NCI-H1048 (cell line): Measurements from ENCODE around the gene YEATS2.
"Not testable (repeated sequence)": the region's sequence is repeated elsewhere in the genome, so short reads cannot be mapped to it uniquely, and the experiment has no call there.

Source experiments
- DNase-seq: peaks from one replicate; lab custom pipeline; 2025; lab: John Stamatoyannopoulos, UW

YEATS2 gene

DNA sequence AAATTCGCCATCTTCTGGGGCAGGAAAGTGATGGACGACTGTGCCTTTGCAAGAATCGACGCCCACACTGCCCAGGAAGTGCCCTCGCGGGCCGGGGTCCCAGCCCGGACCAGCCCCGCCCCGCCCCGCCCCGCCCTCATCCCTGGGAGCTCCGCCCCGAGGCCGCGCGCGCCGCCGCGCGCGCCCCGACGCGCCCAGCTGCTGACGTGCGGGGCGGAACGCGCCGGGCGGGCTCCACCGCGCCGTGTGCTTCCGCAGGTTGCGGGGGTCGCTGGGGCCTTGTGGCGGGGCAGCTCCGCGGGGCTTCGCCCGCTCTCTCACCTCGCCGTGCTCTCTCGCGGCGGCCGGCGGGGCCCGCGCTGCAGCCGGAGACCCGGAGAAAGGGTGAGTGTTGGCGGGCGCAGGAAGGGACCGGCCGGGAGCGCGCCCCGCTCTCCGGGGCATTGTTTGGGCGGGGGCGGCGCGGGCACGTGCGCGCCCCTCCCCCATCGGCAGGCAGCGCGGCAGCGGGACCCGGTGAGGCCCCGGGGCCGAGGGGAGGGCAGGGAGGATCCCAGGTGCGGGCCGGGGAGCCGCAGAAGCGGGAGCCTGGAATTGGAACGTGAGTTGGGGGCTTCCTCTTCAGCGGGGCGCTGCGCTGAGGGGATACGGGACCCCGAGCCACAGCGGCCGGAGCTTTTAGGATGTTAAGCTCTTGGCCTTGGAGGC is at the start of gene YEATS2:
Gene YEATS2 (plus strand): TSS at position 188 of the 708 bp plus-strand sequence. CDS start 17,366 bp downstream, outside the sequence.
- peak; percentile 66 for DNase-seq

DNA sequence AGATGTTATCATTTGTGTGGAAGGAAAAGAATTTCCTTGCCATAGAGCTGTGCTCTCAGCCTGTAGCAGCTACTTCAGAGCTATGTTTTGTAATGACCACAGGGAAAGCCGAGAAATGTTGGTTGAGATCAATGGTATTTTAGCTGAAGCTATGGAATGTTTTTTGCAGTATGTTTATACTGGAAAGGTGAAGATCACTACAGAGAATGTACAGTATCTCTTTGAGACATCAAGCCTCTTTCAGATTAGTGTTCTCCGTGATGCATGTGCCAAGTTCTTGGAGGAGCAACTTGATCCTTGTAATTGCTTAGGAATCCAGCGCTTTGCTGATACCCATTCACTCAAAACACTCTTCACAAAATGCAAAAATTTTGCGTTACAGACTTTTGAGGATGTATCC is 47.0 kb upstream of the YEATS2 start:
- no peak for DNase-seq

DNA sequence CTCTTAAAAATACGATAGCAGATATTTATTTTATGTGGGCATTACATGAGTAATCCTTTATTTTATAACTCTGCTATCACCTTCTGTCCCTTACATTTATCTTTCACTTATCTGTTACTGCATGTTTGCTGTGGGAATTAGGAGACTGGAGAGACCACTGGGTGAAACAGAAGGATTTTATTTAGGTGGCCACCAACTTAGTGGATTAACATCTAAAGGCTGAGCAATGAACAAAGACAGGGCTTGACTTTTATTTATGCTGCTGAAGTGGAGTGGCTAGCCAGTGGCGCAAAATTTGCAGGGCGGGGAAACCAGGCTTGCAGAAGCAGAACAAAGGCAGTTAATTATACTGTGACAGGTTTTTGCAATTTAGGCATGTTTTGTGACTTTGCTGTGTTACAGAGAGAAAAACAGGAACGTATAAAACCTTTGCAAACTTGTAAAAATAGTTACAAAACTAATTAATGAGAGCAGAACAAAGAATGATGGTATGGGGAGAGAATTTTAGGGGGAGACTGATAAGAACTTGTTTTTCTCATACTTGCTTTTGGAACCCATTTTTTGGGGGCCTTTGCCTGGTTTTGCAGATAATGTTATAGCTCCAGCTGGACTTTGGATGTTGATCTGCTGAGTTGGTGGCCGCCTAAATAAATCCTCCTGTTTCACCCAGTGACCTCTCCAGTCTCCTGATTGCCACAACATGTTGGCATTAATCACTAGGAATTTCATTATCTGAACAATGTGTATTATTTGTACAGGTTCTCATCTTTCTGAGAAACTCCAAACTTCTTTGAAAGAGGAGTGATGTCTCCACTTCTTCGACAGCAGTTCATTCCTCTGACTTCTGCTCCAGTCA is 44.2 kb upstream of the YEATS2 start:
- no peak for DNase-seq

DNA sequence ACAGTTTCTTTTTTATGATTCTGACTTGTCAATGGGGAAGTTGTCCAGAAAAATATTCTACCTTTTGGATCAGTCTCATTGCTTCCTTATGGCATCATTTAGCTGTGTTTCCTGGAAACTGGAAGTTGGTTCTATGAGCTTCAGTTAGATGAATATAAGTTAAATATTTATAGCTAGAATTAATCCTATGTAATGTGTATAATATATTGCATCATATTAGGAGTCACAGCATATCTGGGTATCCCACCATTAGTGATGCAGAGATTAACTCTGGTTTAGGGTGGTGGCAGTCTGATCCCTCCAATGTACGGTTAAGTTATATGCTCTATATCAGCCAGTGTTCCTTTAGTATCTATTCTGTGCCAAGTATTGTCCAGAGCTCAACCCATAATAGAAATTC is 42.9 kb upstream of the YEATS2 start:
- no peak for DNase-seq

DNA sequence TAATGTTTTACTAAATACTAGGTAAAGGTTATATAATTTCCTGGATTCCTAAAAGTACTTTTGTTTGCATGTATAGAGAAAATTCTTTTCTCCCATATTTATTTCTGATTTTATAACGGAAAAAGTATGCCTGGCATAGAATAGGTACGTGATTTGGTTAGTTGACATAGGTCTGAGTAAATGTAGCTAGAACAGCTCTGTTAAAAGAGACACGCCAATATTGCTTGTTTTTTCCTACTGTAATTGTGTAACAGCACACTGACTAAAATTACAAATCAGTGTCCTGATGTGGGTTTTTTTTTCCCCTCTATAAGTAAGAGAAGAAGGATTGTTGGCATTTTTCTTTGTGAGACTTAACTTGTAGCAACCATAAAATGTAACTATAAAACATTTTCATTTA is 35.5 kb upstream of the YEATS2 start:
- no peak for DNase-seq

DNA sequence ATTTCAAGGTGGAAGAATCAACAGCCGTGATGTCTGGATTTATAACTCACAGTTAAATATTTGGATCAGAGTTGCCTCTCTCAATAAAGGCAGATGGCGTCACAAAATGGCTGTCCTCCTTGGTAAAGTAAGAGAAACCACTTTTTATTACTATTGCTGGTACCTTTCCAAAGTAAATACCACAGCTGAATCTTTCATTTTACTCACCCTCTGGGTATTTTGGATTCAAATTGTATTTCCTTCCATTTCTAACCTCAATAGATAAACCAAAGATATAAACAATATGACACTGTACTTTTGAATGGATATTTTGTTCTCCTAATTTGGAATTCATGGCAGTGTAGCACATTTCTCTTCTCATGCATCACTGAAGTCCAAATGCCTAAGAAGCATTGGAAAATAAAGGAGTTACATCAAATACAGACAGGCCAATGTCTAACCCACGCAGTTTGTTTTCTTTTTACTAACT is 32.6 kb upstream of the YEATS2 start:
- peak; percentile 74 for DNase-seq

DNA sequence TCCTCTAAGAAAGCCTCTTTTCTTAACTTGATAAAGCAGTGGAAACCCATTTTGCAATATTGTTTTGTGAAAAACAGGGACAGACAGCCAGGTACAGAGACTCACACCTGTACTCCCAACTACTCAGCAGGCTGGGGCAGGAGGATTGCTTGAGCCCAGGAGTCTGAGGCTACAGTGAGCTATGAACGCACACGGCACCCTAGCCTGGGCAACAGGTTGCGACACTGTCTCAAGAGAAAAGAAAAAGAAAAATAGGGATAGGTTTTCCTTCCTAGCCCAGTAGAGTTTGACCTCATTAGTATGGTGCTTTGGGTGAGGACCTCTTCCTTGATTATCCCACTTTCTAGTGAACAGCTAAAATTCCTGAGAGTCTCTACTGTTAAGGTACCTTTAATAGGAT is 17.5 kb upstream of the YEATS2 start:
- DNase-seq: no peak

DNA sequence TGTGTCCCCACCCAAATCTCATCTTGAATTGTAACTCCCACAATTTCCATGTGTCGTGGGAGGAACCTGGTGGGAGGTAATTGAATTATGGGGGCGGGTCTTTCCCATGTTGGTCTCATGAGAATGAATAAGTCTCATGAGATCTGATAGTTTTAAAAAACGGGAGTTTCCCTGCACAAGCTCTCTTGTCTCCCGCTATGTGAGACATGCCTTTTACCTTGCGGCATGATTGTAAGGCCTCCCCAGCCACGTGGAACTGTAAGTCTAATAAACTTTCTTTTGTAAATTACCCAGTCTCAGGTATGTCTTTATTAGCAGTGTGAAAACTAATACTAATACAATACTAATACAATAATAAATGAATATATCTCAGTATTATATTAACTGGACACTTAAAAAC is 9.9 kb upstream of the YEATS2 start:
- no peak for DNase-seq

DNA sequence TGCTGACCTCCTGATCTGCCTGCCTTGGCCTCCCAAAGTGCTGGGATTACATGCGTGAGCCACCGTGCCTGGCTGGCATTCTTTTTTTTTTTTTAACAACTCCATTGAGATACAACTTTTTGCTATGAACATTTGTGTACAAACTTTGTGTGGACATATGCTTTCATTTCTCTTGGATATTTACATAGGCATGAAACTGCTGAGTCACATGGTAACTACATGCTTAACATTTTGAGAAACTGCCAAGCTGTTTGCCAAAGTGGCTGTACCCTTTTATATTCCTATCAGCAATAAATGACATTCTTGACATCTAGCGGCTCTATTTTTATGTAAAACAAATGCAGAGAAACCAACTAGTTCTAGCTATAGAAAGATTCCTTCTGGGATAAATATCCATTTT is 8.7 kb upstream of the YEATS2 start:
- no peak for DNase-seq

DNA sequence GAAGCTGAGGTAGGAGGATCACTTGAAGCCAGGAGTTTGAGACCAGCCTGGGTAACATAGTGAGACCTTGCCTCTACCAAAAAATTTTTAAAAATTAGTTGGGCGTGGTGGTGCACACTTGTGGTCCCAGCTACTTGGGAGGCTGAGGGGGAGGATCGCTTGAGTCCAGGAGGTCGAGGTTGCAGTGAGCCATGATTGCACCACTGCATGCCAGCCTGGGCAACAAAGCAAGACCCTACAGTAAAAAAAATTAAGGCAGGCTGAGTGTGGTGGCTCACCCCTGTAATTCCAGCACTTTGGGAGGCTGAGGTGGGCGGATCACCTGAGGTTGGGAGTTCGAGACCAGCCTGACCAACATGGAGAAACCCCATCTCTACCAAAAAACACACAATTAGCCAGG is 8.0 kb upstream of the YEATS2 start:
- DNase-seq: not testable (repeated sequence)

DNA sequence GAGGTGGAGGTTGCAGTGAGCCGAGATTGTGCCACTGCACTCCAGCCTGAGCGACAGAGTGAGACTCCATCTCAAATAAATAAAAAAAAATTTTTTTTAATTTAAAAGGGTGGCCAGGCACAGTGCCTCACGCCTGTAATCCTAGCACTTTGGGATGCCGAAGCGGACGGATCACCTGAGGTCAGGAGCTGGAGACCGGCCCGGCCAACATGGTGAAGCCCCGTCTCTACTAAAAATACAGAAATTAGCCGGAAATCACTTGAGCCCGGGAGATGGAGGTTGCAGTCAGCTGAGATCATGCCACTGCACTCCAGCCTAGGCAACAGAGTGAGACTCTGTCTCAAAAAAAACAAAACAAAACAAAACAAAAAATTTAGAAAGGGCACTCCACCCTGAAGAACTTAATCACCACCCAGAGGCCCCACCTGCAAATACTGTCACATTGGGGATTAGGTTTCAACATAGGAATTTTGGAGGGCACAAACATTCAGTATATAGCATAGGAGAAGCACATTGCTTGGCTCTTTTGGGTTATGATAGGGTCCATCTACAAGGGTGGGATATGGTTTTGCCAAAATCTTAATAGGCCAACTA is 7.1 kb upstream of the YEATS2 start:
- DNase-seq: no peak

DNA sequence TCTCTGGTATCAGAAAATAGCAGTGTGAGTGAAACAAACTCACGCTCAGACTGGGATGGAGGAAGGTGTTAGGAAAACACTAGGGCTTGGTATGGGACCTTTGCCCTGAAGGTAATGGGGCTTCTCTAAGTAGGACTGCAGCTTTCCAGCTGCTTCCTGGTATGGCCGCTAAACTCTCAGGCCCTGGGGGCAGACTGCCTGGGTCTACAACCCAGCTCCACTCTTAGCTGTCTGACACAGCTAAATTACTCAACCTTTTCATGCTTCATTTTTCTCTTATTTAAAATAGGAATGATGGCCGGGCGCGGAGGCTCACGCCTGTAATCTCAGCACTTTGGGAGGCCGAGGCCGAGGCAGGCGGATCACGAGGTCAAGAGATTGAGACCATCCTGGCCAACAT is 5.2 kb upstream of the YEATS2 start:
- peak; percentile 4 for DNase-seq

DNA sequence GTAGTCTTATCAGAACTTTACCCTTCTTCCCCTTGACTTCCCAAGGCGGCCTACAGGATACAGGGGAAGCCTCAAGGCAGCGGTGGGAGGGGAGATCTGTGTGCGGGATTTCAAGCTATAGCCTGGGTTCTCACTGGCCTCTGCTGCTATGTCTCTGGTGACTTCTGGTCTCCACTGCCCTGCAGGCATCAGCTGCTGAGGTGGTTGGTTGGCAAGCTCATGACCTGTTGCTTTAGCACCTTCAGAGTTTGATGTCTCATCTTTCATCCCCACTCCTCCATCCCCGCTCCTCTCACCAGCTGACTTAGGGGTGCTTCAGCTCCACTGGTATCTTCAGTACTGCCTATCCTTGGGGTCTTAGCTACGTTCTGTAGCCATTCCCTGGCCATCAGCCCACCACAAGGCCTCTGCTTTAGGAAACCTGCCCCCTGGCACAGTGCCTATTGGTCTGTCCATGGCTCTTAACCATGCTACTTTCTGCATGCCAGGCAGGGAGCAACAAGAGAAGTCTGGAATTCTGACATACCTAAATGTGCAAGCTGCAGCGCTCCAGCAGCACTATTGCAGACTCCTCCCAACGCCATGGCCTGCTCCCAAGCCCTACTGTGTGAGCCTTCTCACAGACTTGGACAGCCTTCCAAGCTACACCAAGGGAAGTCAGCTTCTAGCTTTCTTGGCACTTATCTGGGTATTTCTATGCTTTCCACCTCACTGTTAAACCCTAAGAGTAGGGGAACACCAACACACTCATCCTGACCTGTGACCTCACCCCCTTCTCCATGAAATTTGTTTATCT is 1.8 kb upstream of the YEATS2 start:
- DNase-seq: no peak

DNA sequence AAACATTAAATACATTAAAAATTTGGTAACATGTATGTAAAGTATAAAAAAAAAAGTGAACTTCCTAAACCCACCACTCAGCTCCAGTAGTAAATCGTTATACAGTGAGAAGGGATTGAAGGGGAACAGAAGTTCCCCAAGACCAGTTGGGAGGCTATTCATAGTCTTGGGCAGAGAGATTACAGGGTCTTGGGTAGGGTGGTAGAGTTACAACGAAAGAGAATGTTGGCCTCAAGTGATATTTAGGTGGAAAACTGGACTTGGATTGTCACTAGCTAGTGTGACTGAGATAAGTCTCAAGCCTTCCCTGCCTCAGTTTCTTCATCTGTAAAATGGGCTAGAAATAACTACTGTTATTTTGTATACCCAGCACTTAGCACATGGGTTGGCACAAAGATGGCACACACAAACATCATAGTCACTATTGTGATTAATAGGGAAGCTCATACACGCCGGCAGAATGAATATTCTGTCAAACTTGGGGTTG is 431 bp upstream of the YEATS2 start:
- no peak for DNase-seq

DNA sequence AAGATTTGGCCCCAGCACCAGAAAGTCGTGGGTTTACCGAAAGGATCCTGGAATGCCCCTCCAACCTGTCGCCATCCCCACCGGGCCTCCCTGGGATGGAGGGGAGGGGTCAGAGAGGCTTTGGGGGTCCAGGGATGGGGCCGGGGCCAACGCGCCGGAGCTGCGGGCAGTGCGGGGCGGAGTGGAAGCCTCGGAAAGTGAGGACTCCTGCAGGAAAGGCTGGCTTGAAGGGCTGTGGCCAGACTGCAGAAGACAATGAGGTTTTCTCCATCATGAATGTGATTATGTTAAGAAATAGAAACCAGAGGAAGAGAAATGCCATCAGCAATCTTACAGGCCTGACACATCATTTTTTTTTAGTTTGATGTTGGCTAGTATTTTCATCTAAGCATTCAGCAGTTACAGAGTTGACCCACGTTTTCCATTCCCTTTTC is 738 bp downstream of the YEATS2 start:
- no peak for DNase-seq

DNA sequence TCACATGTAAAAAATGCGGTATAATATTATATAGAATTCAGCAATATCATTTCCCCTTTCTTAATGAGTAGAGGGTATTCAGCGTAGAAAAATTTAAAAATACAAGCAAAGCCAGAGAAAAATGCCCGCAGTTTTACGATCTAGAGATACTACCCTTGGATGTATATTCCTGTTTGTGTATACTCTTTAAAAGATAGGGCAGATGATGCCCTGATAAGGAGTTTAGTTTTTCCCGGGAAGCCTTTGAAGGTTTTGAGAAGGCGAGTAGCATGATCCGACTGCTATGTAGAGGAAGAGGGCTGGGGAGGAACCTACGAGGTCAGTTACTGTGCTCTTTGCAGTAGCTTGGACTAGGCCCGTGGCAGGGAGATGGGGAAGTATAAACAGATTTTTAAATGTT is 1.2 kb downstream of the YEATS2 start:
- DNase-seq: no peak

DNA sequence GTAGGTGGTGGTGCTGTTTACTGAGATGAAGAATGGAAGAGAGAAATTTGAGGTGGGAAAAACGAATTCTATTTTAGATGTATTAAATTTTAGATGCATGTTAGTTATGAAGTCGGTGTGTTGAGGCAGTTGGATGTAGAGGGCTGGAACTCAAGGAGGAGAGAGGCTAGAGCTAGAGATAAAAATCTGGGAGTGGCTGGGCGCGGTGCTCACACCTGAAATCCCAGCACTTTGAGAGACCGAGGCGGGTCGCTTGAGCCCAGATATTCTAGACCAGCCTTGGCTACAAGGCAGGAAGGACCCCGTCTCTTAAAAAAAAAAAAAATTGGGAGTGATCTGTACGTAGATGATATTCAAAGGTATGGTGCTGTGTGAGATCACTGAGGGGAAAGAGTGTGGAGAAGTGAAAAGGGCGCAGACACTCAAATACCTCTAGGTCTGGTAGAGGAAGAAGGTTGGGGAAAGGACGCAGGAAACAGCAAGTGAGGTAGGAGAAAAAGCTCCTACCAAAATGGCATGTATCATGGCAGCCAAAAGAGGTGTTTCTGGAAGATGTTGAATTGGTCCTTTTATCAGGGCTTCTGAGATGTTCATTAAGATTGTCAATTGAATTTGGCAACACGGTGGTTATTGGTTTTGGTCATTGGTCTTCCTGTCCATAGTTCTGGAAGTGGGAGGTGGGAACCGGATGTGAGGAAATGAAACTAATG is 1.8 kb downstream of the YEATS2 start:
- no peak for DNase-seq

DNA sequence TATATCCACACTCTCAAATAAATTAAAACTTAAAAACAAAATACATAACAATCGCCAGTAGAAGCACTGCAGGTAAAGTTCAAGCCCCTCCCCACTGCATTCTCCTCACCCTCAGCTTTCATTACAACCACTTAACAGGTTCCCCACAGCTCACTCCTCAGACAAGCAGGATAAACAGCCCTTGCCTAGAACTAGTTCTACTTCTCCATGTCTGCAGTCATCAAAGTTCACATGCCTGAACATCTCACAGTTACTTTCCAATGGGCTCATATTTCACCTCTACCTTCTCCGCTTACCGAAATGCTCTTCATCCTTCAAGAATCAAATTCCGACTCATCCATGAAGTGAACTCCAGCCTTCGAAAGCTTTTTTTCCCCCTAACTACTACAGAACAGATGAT is 4.1 kb downstream of the YEATS2 start:
- DNase-seq: no peak

DNA sequence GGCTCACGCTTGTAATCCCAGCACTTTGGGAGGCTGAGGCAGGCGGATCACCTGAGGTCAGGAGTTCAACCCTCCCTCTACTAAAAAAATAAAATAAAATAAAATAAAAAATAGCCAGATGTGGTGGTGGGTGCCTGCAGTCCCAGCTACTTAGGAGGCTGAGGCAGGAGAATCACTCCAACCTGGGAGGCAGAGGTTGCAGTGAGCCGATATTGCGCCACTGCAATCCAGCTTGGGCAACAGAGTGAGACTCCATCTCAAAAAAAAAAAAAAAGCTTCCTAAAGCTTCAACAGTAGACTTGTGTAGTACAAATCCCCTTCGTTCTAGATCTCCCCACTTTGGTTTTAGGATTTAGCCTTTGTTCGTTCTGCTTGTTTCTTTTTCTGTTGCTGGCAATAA is 6.3 kb downstream of the YEATS2 start:
- not testable (repeated sequence) for DNase-seq

DNA sequence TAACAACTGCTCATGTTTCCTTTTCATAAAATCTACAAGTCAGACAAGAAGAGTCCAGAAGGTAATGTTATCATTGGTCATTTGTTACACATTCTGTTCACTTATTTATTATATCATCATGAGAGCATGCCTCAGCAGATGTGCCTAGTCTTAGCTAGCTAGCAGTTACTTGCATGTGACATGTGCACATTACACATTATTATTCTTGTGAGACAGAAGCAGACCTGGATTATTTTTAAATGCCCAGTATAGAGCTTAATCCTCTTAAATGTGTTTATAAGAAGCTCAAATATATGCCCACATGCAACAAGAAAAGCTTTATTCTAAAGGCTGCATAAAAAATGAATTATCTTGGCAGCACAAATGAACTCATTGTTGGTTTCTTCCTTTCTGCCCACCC is 12.6 kb downstream of the YEATS2 start:
- DNase-seq: no peak

DNA sequence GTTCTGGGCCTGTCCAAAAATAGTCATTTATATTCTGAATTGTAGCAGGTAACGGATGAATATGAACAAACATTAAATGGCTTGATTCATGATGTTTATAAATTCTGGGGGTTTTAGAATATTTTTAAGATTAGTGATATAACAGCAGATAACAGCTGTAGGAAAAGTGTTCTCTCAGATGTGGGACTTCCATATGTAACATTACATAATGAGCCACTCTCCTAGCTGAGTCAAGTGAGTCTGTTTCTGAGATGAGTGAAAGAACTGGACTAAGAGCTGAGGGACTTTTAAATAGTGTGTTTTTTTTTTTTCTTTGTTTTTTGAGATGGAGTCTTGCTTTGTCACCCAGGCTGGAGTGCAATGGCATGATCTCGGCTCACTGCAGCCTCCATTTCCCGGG is 13.9 kb downstream of the YEATS2 start:
- DNase-seq: no peak
